VCaP (cell line): Measurements from ENCODE around the gene PLEKHD1.
A peak's percentile ranks its signal among the peaks of the same experiment; 100 is the strongest.

ENCODE experiments used
- H3K27ac ChIP-seq: fragments of 450-650 bp; 2 replicates; pipeline ENCODE4 v1.5.1; 2017
- CTCF ChIP-seq: fragments of 450-650 bp; conservative IDR thresholded peaks from 2 replicates; pipeline ENCODE4 v1.5.1; 2017; ENCODE audit warnings: mild to moderate bottlenecking, moderate library complexity

PLEKHD1 gene

GRCh38 chr14:69532561-69533340 is 48.2 kb downstream of the PLEKHD1 start:
- H3K27ac ChIP-seq = peak overlapping the region; percentile 40
- TF ChIP-seq CTCF = no peak

GRCh38 chr14:69535230-69535848 is 50.8 kb downstream of the PLEKHD1 start:
- TF ChIP-seq CTCF = peak; percentile 89
- no peak overlapping the region for H3K27ac ChIP-seq

- no peak overlapping the region for H3K27ac ChIP-seq
- no peak for TF ChIP-seq CTCF
Measured at GRCh38 chr14:69536971-69537370, 52.4 kb downstream of the PLEKHD1 start.

- H3K27ac ChIP-seq = no peak overlapping the region
- TF ChIP-seq CTCF = no peak
Measured at GRCh38 chr14:69537900-69538299, 53.4 kb downstream of the PLEKHD1 start.

- no peak for TF ChIP-seq CTCF
- H3K27ac ChIP-seq = no peak overlapping the region
Measured at GRCh38 chr14:69538766-69539165, 54.2 kb downstream of the PLEKHD1 start.

GRCh38 chr14:69539631-69540410 is 55.3 kb downstream of the PLEKHD1 start:
- no peak overlapping the region for H3K27ac ChIP-seq
- no peak for TF ChIP-seq CTCF

- no peak for TF ChIP-seq CTCF
- no peak overlapping the region for H3K27ac ChIP-seq
Measured at GRCh38 chr14:69540654-69541335, 56.3 kb downstream of the PLEKHD1 start.
